Effector CD8-positive, alpha-beta T cell (primary cell): Measurements from ENCODE around the gene HHIPL2.
"Not testable (repeated sequence)": the region's sequence is repeated elsewhere in the genome, so short reads cannot be mapped to it uniquely, and the experiment has no call there.

ENCODE experiments used
- DNase-seq: peaks from one replicate; lab custom pipeline; 2025; lab: John Stamatoyannopoulos, UW

Gene HHIPL2

GRCh38 chr1:222540598-222540995, 7.3 kb downstream of the HHIPL2 start:
- DNase-seq: no peak

DNA sequence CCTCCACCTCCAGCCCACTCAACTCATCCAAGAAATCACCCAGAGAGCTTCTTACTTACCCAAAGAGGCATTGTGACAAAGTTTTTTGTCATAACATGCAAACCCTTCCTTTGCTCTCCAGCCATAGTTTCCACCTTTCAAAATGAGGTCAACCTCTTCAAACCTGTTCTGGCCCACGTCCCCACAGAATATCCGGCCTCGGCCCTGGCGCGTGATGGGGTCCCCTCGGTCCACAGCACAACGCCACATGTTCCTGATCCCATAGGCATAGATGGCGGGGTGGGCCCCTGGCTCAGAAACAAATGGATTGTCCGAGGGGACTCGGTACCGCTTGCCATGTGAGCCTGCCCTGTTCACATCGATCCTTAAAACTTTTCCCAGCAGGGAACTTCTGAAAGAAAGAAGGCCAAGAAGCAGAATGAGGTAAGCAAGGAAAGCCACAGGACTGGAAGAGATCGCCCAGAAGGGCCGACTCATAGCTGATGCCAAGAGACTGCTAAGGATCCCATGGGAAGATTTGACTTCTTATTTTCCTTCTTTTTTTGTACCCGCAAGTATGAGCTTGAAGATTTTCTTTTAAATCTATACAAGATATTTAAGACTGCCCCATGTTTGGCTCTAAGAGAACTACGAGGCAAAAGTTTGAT, 7.8 kb downstream of the HHIPL2 start:
- DNase-seq: no peak

DNA sequence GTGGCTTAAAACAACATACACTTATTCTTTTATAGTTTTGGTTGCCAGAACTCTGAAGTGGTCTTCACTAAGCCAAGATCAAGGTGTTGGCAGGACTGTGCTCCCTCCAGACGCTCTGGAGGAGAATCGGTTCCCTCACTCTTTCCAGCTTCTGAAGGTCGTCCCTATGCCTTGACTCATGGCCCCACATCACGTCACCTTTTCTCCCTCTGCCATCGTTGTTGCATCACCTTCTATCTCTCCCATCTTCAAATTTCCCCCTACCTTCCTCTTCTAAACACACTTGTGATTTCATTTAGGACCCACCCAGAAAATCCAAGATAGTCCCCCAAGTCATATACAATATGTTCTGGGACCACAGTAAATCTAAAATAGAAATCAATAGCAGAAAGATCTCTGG, 12.4 kb downstream of the HHIPL2 start:
- no peak for DNase-seq

DNA sequence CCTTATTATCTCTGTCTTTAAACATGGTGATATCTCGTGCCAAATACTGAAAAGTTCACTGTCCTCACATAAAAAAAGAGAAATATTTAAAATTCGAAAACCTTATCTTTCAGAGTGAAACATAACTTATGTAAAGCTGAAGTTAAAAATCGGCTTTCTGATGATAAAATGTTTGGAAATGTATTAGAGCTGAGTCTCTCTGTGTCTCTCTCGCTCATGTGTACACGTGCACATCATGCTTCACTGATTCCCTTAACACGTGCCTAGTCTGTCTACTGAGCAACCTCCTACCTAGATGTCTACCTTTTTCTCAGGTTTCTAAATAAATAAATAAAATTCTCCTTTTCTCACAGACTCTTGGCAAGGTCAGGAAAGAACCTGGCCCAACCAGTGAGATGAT, 17.1 kb downstream of the HHIPL2 start:
- DNase-seq: no peak

- DNase-seq: no peak
These were observed 18.0 kb downstream of the HHIPL2 start for GRCh38 chr1:222529916-222530315.

- no peak for DNase-seq
These were observed 18.7 kb downstream of the HHIPL2 start for GRCh38 chr1:222529181-222529580.

- no peak for DNase-seq
These were observed 22.0 kb downstream of the HHIPL2 start for GRCh38 chr1:222525951-222526350.

DNA sequence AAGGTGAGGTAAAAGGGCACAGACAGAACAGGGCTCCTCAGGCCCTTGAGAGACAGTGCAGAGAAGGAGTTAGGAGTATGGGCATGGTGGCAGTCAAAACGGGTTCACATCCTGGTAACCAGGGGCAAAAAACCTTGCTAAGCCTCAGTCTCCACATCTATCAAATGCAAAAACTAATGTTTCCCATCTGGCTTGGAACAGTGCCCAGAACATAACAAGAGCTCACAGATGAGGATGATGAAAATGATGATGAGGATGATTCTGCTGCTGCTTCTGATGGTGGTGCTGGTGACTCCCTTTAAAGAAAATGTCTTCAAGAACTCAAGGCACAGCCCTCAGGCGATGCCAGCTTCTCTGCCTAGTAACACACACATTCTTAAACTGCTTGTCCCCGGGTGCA, 24.1 kb downstream of the HHIPL2 start:
- no peak for DNase-seq

DNA sequence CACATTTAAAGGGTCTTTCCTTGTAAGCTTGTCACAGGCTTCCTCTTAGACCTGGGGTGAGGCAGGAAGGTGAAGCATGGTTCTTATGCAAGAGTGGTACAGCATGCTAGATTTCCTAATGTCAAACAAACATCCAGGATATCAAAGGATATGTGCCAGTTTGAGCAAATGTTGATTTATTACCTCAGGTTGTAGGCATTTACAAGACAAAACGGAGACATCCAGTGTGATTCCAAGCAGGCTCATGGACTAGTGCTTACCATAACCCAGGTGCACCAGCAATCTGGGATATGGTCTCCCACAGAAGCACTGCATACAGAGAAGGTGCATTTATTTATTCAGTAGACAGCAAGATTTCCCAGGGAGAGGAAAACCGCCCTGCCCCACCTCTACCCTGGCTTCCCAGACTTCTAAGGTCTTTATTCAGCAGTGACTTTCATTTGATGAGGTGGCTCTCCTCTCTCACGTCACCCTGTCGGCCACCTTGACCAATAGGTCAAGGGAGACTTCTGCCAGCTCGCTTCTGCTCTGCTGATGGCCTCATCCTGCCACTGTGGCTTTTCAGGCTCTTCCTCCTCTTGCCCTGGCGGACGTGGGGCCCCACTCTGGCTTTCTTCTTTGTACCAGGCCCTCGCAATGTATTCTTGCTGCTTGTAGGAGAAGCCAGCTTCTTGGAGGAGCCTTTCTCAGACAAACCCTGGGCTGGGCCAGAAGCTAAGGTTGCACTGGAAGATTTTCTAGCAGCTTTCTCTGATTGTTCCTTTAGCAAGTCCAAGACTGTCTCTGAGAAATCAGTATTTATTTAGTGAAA, 25.6 kb downstream of the HHIPL2 start:
- DNase-seq: no peak

GRCh38 chr1:222521299-222522104, 26.4 kb downstream of the HHIPL2 start:
- no peak for DNase-seq

GRCh38 chr1:222489496-222489895, 58.4 kb downstream of the HHIPL2 start:
- not testable (repeated sequence) for DNase-seq

DNA sequence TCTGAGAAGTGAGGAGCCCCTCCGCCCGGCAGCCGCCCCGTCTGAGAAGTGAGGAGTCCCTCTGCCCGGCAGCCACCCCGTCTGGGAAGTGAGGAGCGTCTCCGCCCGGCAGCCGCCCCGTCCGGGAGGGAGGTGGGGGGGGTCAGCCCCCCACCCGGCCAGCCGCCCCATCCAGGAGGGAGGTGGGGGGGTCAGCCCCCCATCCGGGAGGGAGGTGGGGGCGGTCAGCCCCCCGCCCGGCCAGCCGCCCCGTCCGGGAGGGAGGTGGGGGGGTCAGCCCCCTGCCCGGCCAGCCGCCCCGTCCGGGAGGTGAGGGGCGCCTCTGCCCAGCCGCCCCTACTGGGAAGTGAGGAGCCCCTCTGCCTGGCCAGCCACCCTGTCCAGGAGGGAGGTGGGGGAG, 60.1 kb downstream of the HHIPL2 start:
- not testable (repeated sequence) for DNase-seq

DNA sequence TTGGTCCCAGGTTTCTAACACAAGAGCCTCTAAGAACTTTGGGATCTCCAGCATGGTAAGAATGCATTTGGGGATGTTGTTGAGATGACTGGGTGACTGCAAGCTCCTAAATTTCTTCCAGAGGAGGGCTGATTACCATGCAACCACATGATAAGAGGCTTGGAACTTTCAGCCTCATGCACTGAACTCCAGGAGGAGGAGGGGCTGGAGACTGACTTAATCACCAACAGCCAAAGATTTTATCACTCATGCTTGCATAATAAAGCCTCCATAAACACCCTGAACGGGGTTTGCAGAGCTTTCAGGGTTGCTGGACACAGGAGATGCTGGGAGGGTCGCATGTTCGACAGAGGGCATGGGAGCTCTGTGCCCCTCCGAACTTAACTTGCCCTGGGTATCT, 63.9 kb downstream of the HHIPL2 start:
- DNase-seq: not testable (repeated sequence)

DNA sequence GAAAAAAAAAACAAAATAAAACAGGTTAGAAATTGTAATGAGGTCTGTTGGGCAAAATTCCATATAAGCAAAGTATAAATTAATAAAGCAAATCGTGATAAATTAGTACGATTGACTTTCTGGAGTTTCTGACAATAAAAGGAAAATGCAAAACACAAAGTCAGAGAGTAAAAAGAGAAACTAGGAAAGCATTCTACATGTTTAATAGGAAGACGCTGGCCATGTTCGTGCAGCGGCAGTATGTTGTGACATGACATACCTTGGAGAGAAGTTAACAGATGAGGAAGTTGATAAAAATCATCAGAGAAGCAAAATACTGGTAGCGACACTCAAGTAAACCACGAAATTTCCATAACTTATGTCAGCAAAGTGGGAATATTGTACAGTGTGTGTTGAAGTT, 68.3 kb downstream of the HHIPL2 start:
- DNase-seq: not testable (repeated sequence)

GRCh38 chr1:222476436-222476835, 71.5 kb downstream of the HHIPL2 start:
- DNase-seq: not testable (repeated sequence)

GRCh38 chr1:222473717-222474116, 74.2 kb downstream of the HHIPL2 start:
- not testable (repeated sequence) for DNase-seq

DNA sequence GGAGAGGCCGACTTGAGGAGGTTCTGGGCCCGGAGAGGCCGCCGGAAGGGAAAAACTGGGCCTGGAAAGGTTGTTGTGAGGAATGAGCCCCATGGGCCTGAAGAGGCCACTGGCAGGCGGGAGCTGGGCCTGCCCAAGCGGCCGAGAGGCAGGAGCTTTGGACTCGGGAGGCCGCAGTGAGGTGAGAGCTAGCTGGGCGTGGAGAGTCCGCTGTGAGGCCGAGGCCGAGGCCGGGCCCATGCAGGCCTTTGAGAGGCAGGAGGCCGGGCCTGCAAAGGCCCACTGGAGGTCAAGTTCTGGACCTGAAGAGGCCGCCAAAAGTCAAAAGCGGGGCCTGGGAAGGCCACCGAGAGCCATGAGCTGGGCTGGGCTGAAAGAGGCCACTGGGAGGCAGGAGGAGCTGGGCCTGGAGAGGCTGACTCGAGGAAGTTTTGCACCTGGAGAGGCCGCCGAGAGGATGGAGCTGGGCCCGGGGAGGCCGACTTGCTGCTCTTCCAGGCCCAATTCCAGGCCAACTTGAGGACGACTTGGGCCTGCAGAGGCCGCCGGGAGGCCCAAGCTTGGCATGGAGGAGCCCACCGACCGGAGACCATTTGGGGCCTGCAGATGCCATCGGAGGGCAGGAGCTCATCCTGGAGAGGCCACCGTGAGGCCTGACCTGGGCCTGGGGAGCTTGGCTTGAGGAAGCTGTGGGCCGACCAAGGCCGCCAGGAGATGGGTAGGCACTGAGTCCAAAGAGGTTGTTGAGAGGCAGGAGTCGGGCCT, 74.9 kb downstream of the HHIPL2 start:
- not testable (repeated sequence) for DNase-seq
